Neural progenitor cell (in vitro differentiated cells): ENCODE results near the gene GALNT3.

Source experiments
- CTCF ChIP-seq: fragments of 200-600 bp; sonication (generic); IDR thresholded peaks from 2 replicates; pipeline ENCODE4 v1.5.1; 2017; ENCODE audit warnings: antibody characterized with exemption, mild to moderate bottlenecking
- EZH2 ChIP-seq: fragments of 200-600 bp; sonication (generic); IDR thresholded peaks from 2 replicates; pipeline ENCODE4 v1.6.1; 2017; ENCODE audit warnings: antibody characterized with exemption, mild to moderate bottlenecking, moderate library complexity
- EZH2phosphoT487 ChIP-seq: fragments of 200-600 bp; sonication (generic); IDR thresholded peaks from 2 replicates; pipeline ENCODE4 v1.6.1; 2017; ENCODE audit warnings: antibody characterized with exemption

GRCh38 chr2:165827016-165827920 lies 33.2 kb upstream of the GALNT3 start:
- TF ChIP-seq CTCF = no peak
- TF ChIP-seq EZH2phosphoT487 = no peak
- TF ChIP-seq EZH2 = no peak
